Calu3 (cell line): ENCODE data around the gene EIF2B5. TPM values are rescaled to one million over a fixed set of nuclear protein-coding genes. Genes with fewer than 3 reads are reported as not detected.

Experiments used
- BruUV-seq: library from RNA; stranded (reverse); fragments of 400-500 nt; replicated peaks from 2 replicates; lab custom pipeline; 2021; lab: Mats Ljungman, UMichigan
- CTCF ChIA-PET: fragments of 300-600 bp; sonication (Branson Sonifier 250); formaldehyde crosslinking; loops from one replicate; lab custom pipeline; 2022; ENCODE audit warnings: antibody characterized with exemption; lab: Charles Lee
- DNase-seq: peaks from one replicate; pipeline ENCODE4 v3.0.0; 2022
- H3K27ac Mint-ChIP-seq: one replicate; pipeline ENCODE4 v1.8.0; 2022; ENCODE audit warnings: mixed read lengths; ENCODE audit not compliant: unreplicated experiment
- H3K27me3 Mint-ChIP-seq: one replicate; pipeline ENCODE4 v1.8.0; 2022; ENCODE audit warnings: mixed read lengths; ENCODE audit not compliant: unreplicated experiment
- H3K36me3 Mint-ChIP-seq: one replicate; pipeline ENCODE4 v1.8.0; 2022; ENCODE audit warnings: mild to moderate bottlenecking, moderate library complexity, mixed read lengths; ENCODE audit not compliant: insufficient read depth, unreplicated experiment
- H3K4me1 Mint-ChIP-seq: one replicate; pipeline ENCODE4 v1.8.0; 2022; ENCODE audit warnings: mild to moderate bottlenecking, low read depth, mixed read lengths; ENCODE audit not compliant: unreplicated experiment
- H3K4me3 Mint-ChIP-seq: one replicate; pipeline ENCODE4 v1.8.0; 2022; ENCODE audit warnings: mild to moderate bottlenecking, low read depth, moderate library complexity, mixed read lengths; ENCODE audit not compliant: unreplicated experiment
- H3K9me3 Mint-ChIP-seq: one replicate; pipeline ENCODE4 v1.8.0; 2022; ENCODE audit warnings: low read depth, mixed read lengths; ENCODE audit not compliant: unreplicated experiment
- CTCF ChIP-seq: fragments of 200-600 bp; IDR thresholded peaks from one replicate; pipeline ENCODE4 v1.8.0; 2022; ENCODE audit warnings: antibody characterized with exemption; ENCODE audit not compliant: unreplicated experiment
- intact Hi-C: fragments of 100-400 bp; cut with micrococcal nuclease; formaldehyde crosslinking; loops from one replicate; pipeline ENCODE4 v1.10.0; 2022; ENCODE audit not compliant: unreplicated experiment
- total RNA-seq: library from RNA; stranded (reverse); gene quantifications from 2 replicates; pipeline ENCODE4 v1.2.3, GENCODE V29; 2022

The EIF2B5 gene
- total RNA-seq, 1 experiment from 2014 or later = 79.6 TPM

- Mint-ChIP-seq H3K36me3 (peaks cover 35% of the 10 kb centered on the region), H3K27ac (peak within 1 kb of the TSS; percentile 90), H3K4me1 (peaks cover 20% of the 10 kb centered on the region), H3K9me3 (no peaks in the 10 kb centered on the region), H3K4me3 (peak within 1 kb of the TSS; percentile 99), H3K27me3 (no peaks in the 10 kb centered on the region)
- BruUV-seq = no TSS peak
- TF ChIP-seq CTCF = no peak
- intact Hi-C loops = no loop called here
- CTCF ChIA-PET = interaction anchor here (0.6 to 1.4 kb wide), 7 partner anchors 10 to 270 kb away, joined by 3 to 8 read pairs (median 4); partner anchors contain the start of gene EIF2B5
- DNase-seq = peak; percentile 85
Measured at GRCh38 chr3:184154885-184155643, 19.9 kb downstream of the EIF2B5 start, which contains the start of gene DVL3. TSS of gene DVL3 (plus strand) at chr3:184155377. CDS start at chr3:184155636, 259 bp downstream.

GRCh38 chr3:184155644-184156521 lies 20.7 kb downstream of the EIF2B5 start:
- H3K9me3 Mint-ChIP-seq = no peaks in the 10 kb centered on the region
- CTCF ChIA-PET = interaction anchor here (0.5 to 1.6 kb wide), 12 partner anchors 11 to 306 kb away, joined by 3 to 8 read pairs (median 4); partner anchors contain the start of gene EIF2B5
- peaks cover 28% of the 10 kb centered on the region for H3K4me1 Mint-ChIP-seq
- H3K4me3 Mint-ChIP-seq = peak overlapping the region; percentile 99
- no peak for TF ChIP-seq CTCF
- H3K27me3 Mint-ChIP-seq = no peaks in the 10 kb centered on the region
- DNase-seq = peak; percentile 49
- intact Hi-C loops = no loop called here
- H3K36me3 Mint-ChIP-seq = peaks cover 35% of the 10 kb centered on the region
- BruUV-seq = no TSS peak
- peak overlapping the region; percentile 90 for H3K27ac Mint-ChIP-seq

GRCh38 chr3:184156522-184156955 lies 21.4 kb downstream of the EIF2B5 start:
- no peak for TF ChIP-seq CTCF
- no peaks in the 10 kb centered on the region for H3K9me3 Mint-ChIP-seq
- peaks cover 28% of the 10 kb centered on the region for H3K4me1 Mint-ChIP-seq
- no TSS peak for BruUV-seq
- intact Hi-C loops = no loop called here
- peak; percentile 16 for DNase-seq
- H3K27ac Mint-ChIP-seq = peak overlapping the region; percentile 90
- no peaks in the 10 kb centered on the region for H3K27me3 Mint-ChIP-seq
- peaks cover 35% of the 10 kb centered on the region for H3K36me3 Mint-ChIP-seq
- CTCF ChIA-PET = interaction anchor here (0.5 to 1.6 kb wide), 8 partner anchors 11 to 270 kb away, joined by 3 to 8 read pairs (median 4); partner anchors contain the start of gene EIF2B5
- peak overlapping the region; percentile 99 for H3K4me3 Mint-ChIP-seq

GRCh38 chr3:184157206-184157605 lies 22.0 kb downstream of the EIF2B5 start:
- no peak for DNase-seq
- peaks cover 35% of the 10 kb centered on the region for H3K36me3 Mint-ChIP-seq
- no peak for TF ChIP-seq CTCF
- peaks cover 28% of the 10 kb centered on the region for H3K4me1 Mint-ChIP-seq
- no peaks in the 10 kb centered on the region for H3K27me3 Mint-ChIP-seq
- BruUV-seq = no TSS peak
- intact Hi-C loops = no loop called here
- peak overlapping the region; percentile 99 for H3K4me3 Mint-ChIP-seq
- CTCF ChIA-PET = interaction anchor here (0.5 to 1.6 kb wide), 6 partner anchors 12 to 105 kb away, joined by 3 to 6 read pairs (median 4); partner anchors contain the start of gene EIF2B5
- H3K27ac Mint-ChIP-seq = peak overlapping the region; percentile 90
- H3K9me3 Mint-ChIP-seq = no peaks in the 10 kb centered on the region
